ENCODE results near the gene TEAD1.

GRCh38 chr11:12871788-12872321 is 197.6 kb downstream of the TEAD1 start:
- TF ChIP-seq CTCF (conservative IDR thresholded peaks at IDR 0.05; ENCODE audit: low read length), result no peak
- no peak for TF ChIP-seq EZH2phosphoT487 (IDR thresholded peaks at IDR 0.05; ENCODE audit: borderline replicate concordance, low read depth, low read length)
